EH (cell line): Measurements from ENCODE around the gene AFF3.
A peak's percentile ranks its signal among the peaks of the same experiment; 100 is the strongest.

Source experiments
- DNase-seq: peaks from one replicate; pipeline ENCODE4 v3.0.0-alpha.2; 2015; ENCODE audit warnings: low read depth

AFF3 gene

DNA sequence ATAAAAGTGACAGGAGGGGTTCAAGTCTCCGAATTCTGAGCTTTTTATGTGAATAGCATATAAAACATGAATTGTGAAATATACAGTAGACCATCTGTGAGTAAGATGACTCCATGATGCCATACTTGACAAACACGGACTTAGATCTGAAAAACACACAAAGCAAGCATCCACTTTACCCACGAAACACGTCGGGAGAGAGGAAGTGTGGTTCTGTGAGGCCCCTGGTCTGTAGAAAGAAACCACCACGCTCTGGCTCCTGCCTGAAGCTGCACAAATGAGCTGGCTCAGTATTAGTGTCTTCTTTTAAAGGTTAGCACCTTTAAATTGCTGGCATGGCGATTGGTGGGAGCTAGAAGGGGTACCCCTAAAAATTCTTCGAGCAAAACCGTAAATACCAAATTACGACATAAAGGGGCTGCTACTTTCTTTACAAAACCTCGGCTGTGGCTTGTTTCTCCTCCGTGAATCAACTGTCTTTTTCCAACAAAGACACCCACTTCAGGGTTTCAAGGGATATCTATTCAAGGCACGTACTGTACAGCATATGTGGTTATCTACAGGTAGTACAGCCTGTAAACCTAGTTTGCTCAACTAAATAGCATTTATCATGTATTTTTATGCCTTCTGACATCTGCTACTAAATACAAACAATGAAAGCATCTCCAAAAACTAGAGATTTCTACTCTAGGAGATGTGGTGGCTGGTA, 70.9 kb downstream of the AFF3 start:
- DNase-seq: no peak

DNA sequence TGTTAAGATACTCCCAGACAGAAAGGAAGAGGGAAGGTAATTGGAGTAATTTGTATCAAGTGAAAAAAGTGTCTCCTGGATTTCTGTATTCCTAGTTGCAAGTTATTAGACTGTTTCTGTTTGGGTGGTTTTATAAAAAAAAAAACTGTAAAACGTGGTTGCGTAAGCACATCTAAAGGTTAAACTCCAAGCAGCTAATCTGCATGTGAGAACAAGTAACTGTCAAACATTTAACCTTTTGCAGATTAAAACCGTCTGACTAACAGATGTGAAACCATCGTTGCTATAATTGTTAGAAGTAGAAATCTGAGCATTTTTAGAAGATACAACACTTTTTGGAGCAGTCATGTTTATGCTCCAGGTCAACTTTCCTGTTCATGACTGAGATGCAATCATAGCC, 72.3 kb downstream of the AFF3 start:
- peak; percentile 44 for DNase-seq

DNA sequence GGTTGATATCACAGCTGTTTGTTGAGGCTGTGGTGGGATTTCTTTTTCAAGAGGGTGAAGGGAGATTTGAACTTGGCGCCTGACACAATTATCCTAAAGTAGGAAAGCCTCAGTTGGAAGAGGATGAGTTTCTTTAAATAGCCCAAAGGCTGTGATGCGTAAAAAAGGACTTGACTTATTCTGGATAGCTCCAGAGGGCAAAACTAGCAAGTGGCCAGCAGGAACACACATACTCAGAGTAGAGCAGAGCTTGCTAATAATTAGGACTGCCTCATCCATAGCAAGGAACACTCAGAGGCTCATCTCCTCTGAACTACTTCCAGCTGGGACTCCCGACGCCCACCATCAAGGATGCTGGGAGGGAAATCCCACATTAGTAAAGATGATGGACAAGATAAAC, 74.0 kb downstream of the AFF3 start:
- DNase-seq: peak; percentile 31

DNA sequence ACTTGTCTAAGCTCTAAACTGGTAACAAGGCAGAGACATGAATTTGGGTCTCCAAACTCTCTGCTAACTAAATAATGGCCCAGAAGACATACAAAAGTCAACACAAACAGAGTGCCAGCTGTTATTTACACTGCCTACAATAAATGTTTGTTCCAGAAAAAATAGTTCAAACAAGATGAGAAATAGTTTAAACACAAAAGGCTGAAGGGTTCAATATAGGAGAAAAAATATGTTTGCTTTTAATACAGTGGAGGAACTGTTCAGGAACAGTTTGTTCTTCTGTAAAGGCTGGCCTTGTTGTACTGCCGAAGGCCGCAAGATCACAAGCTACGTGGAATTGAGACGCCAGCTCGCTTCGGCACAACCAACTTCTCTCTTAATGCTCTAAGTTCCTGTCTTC, 74.6 kb downstream of the AFF3 start:
- no peak for DNase-seq

DNA sequence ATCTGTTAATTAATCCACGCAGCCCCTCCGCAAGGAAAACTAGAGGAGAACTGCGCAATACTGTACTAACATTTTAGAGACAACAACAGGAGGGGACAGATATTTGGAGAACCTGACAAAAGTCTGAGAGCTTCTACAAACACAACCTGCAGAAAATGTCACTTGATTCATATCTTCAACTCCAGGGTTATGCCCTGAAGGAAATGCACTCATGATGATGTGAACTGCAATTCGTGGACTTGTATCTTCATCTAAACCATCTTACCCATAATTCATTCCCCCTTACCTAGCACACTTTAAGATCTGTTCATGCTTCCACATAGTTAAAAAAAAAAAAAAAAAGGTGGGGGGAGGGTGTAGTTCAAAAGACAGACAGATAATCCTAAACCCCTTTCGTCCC, 75.5 kb downstream of the AFF3 start:
- DNase-seq: no peak

DNA sequence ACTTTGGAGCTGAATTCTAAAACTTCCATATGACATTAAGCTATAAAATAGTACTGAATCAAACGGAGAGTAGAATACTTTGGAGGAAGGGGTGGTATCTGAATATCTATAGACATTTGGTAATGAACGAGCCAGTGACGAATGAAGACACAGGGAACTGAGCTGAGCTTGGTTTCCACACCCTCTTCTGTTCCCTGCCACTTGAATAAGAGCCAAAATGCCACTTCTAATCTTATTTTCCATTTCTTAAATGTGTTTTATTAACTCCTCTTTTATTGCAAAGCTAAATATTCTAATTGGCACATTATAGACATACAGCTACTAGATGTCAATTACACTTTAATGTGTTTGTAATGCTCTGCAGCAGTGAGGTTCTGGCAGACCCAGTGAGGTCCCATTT, 76.1 kb downstream of the AFF3 start:
- DNase-seq: no peak

DNA sequence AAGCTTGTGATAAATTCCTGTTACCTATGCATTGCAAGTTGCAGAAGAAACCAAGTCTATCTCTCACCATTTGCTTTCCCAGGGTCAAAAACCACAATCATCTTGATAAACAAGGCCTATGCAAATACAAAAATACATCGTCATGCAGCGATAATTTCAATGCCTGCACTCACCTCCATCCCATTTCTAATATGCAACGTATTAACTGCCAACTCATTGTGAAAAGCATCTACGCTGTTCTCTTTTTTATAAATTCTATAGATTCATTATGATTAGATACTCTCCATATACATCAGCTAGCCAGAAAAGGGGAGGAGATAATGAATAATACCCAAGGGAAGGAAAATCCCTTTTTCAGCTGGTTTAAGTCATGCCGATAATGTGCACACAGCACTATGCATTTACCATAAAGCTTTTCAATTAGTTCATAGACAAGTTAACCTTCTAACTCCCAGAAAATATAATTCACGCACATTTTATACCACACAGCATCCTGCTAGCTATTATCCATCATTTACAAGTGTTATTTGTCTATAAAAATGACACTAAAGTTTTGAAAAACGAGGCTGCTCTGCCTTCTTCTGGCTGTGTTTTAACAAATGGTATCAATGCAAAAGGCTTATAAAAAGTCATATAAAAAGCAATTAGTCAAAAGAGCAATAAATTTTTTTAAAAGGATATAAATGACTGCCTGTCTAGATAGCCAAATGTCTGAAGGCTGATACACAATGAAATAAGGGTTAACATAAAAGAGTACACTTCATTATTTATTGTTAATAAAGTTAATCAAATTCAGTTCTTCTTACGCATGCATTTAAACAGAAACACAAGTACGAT, 77.6 kb downstream of the AFF3 start:
- DNase-seq: peak; percentile 25

DNA sequence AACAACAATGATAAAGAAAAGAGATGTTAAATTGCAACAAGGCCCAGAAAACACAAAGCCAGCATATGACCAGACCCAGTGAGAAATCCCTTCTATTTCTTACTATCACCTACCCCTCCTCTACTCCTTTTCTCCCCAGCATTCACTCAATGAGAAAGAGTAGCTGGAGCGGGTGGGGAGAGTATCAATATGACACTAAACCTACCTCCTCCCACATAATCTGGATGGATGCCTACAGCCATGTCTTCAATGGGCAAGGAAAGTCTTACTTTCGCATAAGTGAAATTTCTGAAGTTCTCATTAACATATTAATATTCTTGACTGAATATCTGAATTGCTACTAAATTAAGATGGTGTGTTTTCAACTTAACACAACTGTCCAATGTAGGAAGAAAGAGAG, 78.2 kb downstream of the AFF3 start:
- DNase-seq: no peak

DNA sequence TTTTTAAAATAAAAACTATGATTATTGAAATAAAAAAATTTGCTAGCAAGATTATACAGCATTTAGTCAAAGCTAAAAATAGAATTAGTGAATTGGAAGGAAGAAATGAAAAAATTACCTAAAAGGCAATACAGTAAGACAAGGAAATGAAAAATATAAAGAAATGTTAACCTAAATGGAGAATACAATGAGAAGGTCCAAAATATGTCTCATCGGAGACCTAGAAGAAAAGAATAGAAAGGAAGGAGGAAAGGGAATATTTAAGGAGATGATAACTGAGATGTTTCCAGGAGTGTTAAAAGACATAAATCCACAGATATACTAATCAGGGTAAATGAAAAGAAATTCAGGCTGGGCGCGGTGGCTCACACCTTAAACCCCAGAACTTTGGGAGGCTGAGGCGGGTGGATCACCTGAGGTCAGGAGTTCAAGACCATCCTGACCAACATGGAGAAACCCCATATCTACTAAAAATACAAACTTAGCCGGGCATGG, 78.9 kb downstream of the AFF3 start:
- no peak for DNase-seq

DNA sequence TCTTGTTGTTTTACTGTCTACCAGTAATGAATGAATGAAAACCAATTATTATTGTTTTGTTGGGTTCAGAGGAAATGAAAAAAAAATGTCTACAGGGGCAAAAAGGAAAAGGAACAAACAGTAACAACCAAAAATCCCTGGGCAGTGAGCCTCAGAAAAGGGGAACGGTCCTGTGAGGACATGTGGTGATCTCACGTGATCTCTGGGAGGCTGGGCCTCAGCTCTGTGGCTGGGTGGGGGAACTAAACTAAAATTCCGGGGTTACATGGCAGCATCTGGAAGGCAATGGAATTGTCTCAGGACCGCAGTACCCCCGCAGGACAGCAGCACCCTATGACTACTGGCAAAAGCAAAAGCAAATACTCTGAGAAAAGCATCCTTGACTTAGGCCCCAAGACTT, 80.1 kb downstream of the AFF3 start:
- DNase-seq: no peak

DNA sequence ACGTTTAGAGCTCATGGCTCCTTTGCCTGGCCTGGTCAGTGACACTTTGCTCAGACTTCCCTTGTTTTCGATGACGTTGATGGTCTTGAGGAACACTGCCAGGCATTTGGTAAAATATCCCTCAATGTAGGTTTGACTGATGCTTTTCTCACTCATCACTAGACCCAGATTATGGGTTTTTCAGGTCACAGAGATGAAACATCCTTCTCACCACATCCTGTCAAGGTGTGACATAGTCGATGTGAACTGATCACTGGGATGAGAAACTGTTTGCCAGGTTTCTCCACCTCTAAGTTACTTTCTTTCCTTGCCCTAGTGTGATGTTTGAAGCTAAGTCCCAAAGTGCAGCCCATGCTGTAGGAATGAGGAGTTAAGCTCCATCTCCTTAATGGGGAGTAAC, 81.5 kb downstream of the AFF3 start:
- no peak for DNase-seq

DNA sequence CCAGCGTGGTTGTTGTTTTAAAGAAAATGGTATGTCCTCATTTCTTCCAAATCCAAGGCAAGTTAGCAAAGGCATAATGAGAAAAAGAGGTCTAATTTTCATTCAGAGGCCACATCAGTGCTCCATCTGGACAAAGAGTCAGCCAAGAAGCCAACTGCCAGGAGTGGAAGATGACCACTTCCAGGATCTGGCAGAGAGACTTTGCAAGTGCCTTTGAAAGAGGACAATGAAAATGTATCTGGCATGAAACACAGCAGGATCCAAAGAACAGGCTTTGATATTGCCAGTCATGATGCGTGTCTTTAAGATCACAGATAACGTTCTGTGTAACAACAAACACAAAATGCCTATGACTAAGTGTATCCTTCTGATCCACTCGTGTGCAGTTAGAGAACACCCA, 82.8 kb downstream of the AFF3 start:
- peak; percentile 37 for DNase-seq

DNA sequence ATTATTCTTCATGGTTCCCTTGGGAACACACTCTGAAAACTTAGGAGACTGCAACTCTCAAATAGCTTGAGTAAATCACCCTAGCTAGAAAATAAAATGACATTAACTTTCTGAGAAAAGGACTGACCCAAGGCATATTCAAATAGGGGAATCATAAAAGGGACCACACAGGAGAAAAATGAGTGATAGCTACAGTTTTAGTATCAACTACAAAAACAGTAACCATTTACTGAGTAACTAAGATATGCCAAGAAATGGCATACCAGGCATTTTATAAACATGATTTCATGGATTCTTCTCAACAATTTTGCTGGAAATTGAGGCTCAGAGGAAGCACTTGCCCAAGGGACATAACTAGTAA, 84.5 kb downstream of the AFF3 start:
- peak; percentile 78 for DNase-seq

DNA sequence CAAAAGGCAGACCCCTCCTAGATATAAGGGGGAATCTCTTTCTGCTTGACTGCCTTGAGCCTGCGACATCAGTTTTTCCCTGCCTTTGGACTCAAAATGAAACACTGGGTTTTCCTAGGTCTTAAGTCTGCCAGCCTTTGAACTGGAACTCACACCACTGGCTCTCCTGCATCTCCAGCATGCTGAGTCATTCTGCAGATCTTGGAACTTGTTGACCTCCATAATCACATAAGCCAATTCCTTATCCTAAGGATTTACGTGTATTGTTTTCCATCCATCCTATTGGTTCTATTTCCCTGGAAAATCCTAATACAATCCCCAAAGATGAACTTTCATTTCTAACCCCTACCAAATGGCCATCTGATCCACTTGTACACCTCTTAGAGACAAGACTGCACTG, 88.0 kb downstream of the AFF3 start:
- no peak for DNase-seq

DNA sequence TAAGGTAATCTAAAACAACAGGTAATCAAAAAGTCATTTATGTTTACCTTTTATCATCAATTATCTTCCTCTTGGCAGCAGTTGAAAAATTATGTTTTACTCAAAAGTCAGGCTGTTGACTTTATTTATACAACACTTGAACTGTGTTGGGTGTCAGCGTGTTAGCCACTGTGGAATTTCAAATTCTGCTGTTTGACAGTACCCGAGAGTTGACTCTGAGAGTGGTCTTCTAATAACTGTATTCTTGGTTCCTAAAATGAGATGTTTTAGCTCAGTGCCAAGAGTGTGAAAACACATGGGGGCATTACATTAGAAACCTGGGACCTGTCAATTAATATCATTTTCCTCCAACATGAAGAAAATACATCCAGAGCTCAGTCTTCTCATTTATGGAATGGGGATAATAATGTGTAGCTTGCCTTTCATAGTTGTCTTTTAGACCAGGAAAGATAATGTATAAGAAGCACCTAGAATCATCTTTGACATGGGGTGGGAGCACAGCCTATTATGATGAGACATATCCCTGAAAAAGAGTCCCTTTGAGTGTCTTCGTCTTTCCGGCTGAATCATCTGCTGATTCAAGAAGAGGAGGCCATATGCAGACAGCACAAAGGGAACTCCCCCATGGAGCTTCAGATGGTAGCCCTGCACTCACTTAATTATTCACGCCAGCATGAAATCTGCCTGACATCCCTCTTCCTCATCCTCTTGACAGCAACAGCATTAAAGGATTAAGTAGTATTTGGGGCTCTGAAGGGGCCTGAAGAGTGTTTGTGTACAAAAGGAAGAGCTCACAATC, 89.1 kb downstream of the AFF3 start:
- DNase-seq: no peak

DNA sequence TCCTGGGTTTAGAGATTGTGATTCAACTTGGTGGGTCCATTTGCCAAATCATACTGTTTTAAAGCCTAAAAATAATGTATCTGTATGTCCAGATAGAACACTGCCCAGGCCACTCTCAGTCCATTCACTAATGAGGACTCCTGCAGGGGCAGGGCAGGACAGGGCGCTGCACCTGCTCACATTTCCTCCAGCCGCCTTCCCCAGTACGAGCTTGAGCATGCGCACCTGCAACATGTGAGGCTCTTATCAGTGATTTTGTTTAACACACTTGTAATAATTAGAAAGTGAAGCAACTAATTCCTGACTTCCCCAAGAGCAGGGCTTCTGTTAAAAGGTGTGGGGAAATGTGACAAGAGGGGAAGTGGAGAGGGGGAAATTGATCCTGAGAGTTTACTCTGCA, 89.7 kb downstream of the AFF3 start:
- DNase-seq: no peak

DNA sequence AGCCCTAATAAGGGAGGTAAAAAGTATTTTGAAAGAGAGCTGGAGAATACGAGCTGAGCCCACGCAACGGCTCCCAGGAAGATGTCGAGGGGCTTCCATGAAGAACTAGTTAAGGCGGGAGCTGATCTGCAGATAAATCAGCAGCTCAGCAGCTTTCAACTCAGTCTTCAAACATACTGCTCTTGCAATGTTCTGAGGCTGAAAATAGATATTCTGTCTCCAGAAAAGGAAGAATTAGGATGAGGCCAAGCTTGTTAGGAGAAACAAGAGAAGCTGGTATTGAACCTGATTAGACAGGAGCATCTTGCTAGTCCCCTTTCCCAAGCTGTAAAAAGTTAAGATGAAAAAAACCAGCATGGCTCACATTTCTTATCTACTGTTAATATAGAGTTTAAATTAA, 91.1 kb downstream of the AFF3 start:
- no peak for DNase-seq

DNA sequence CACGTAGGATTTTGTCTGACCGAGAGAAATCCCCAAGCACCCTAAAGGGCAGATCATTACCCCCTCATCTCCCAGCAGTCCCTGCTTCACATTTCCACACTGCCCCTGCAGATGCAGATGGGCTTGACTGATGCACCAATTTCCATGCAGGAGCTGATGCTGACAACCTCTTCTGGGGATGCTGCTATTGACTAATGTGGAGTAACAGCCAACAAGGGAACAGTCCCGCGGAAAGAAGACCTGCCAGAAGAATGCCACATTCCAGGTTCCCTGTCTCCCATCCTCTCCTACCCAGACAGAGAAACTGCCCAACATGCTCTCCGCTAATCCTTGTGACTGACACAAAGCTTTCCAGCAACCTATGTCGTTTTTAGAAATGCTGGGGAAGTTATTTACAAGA, 91.7 kb downstream of the AFF3 start:
- no peak for DNase-seq

DNA sequence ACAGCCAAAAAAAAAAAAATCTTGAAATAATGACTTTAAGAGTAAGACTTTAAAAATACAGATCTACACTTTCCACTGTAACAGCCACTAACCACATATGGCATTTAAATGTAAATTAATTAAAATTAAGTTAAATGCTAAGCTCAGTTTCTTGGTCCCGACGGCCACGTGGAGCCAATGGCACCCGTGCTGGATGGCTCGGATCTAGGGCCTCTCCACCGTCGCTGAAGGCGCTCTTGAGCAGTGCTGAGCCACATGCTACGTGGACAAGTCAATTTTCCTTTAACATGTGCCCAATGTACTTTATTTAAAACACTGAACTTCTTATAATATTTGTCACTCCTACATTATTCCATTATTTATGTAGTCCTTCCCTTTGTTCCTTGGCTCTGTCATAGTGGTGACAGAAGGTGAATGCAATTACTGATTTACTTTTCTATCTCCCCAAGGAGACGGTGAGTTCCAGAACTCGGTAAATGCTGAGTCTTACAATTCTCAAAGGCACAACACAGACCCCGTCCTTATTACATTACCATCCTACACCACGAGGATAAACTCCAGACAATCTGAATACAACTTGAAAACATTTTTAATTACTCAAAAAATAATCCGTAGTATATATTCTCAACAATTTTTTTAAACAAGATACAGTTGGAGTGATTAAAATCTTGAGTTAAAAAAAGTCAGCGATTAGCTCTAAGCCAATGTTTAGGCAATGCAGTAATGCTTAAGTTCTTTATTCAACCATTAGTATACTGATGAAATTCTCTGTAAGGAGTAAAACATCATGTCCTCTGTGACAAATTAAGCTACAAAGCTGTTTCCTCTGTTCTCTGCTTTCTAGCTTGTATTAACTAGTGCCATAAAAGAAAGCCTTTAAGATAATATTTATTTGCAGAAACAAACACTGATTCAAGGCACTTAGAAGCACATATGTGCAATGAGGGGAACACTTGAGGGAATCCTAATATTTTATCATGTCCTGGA, 95.1 kb downstream of the AFF3 start:
- no peak for DNase-seq

DNA sequence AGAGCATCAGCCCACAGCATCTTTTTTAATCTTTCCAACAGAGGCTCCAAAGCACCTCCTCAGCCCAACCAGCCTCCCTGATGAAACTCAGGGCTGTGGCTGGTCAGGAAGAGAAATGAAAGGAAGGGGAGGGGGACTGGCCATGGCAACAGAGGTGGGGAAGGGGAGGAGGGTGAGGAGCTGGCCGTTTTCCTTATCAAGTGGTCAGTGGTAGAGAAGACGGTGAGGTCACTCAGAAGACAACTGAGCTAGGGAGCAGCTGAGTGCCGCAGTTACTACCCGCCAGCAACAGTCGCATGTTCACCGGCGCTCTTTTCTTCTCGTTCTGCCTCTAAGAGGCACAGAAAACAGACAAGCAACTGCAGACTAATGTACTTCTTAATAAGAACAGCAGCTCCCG, 97.4 kb downstream of the AFF3 start:
- no peak for DNase-seq

DNA sequence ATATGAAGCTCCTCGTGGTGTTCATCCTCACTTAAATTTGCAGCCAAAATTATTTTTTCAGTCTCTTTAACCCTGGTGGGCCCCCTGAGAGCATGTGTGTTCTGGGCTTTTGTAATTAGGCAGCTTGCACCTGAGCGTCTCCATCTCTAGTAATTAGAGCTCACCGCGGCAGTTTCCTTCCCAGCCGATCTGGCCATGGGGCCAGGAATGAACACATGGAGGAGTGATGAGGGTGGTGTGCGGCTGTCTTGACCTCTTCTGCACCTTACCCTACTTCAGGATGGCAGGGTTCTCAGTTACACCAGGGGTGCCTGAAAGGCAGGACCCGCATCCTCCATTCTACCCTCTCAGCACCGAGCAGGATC, 98.5 kb downstream of the AFF3 start:
- DNase-seq: no peak
